Measurements from ENCODE around the gene PRMT3. TPM values are rescaled to one million over a fixed set of nuclear protein-coding genes. Genes with fewer than 3 reads are reported as not detected.
"Not testable (repeated sequence)": the region's sequence is repeated elsewhere in the genome, so short reads cannot be mapped to it uniquely, and the experiment has no call there.

Gene PRMT3
- total RNA-seq, 2 experiments from 2014 or later: 11.2 to 11.8 TPM

GRCh38 chr11:20547411-20547810 is 159.9 kb downstream of the PRMT3 start:
- Histone ChIP-seq H3K36me3 (ENCODE audit: insufficient read depth, low read length) (no peaks in the 10 kb centered on the region), H3K9me3 (ENCODE audit: control insufficient read depth in 1 of 2, insufficient read depth in 1 of 2, low read length in 2 of 2) (no peaks in the 10 kb centered on the region), H3K27me3 (ENCODE audit: control insufficient read depth in 1 of 2, insufficient read depth in 2 of 2, low read length in 2 of 2) (no peaks in the 10 kb centered on the region), H3K27ac (ENCODE audit: low read depth in 1 of 2, low read length in 2 of 2) (no peak overlapping the region), H3K4me3 (ENCODE audit: low read length) (no peak overlapping the region), H3K4me1 (ENCODE audit: insufficient read depth, low read length) (no peaks in the 10 kb centered on the region)
- POLR2A ChIA-PET: no interaction called here
- no peaks in the 10 kb centered on the region for H3K4me1 Mint-ChIP-seq (ENCODE audit: low read depth)
- CTCF ChIA-PET: no interaction called here
- H3K4me3 Mint-ChIP-seq: no peak overlapping the region
- DNase-seq (no peak), ATAC-seq (ENCODE audit: poor library complexity) (no peak)
- no peaks in the 10 kb centered on the region for H3K36me3 Mint-ChIP-seq (ENCODE audit: low read depth)
- intact Hi-C loops (cut with DNase I, micrococcal nuclease): no loop called here
- TF ChIP-seq, protein P1, sequence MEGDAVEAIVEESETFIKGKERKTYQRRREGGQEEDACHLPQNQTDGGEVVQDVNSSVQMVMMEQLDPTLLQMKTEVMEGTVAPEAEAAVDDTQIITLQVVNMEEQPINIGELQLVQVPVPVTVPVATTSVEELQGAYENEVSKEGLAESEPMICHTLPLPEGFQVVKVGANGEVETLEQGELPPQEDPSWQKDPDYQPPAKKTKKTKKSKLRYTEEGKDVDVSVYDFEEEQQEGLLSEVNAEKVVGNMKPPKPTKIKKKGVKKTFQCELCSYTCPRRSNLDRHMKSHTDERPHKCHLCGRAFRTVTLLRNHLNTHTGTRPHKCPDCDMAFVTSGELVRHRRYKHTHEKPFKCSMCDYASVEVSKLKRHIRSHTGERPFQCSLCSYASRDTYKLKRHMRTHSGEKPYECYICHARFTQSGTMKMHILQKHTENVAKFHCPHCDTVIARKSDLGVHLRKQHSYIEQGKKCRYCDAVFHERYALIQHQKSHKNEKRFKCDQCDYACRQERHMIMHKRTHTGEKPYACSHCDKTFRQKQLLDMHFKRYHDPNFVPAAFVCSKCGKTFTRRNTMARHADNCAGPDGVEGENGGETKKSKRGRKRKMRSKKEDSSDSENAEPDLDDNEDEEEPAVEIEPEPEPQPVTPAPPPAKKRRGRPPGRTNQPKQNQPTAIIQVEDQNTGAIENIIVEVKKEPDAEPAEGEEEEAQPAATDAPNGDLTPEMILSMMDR (IDR thresholded peaks at IDR 0.05): no peak
- H3K27ac Mint-ChIP-seq: no peak overlapping the region
- peaks cover 14% of the 10 kb centered on the region for H3K27me3 Mint-ChIP-seq
- no peaks in the 10 kb centered on the region for H3K9me3 Mint-ChIP-seq

- peaks cover 24% of the 10 kb centered on the region for H3K27me3 Mint-ChIP-seq
- peaks cover 3% of the 10 kb centered on the region for H3K9me3 Mint-ChIP-seq
- H3K27me3 ChIP-seq (ENCODE audit: control insufficient read depth in 1 of 2, insufficient read depth in 2 of 2, low read length in 2 of 2): no peaks in the 10 kb centered on the region
- POLR2A ChIA-PET: no interaction called here
- H3K4me3 Mint-ChIP-seq: no peak overlapping the region
- H3K4me1 ChIP-seq (ENCODE audit: insufficient read depth, low read length): no peaks in the 10 kb centered on the region
- ATAC-seq (ENCODE audit: poor library complexity) (no peak), DNase-seq (no peak)
- H3K27ac Mint-ChIP-seq: no peak overlapping the region
- intact Hi-C loops (cut with DNase I, micrococcal nuclease): no loop called here
- peaks cover 0 to 7% of the 10 kb centered on the region in 2 experiments for H3K9me3 ChIP-seq (ENCODE audit: control insufficient read depth in 1 of 2, insufficient read depth in 1 of 2, low read length in 2 of 2)
- H3K27ac ChIP-seq (ENCODE audit: low read depth in 1 of 2, low read length in 2 of 2): no peak overlapping the region
- H3K4me3 ChIP-seq (ENCODE audit: low read length): no peak overlapping the region
- no peaks in the 10 kb centered on the region for H3K36me3 ChIP-seq (ENCODE audit: insufficient read depth, low read length)
- H3K4me1 Mint-ChIP-seq (ENCODE audit: low read depth): no peaks in the 10 kb centered on the region
- CTCF ChIA-PET: no interaction called here
- TF ChIP-seq, protein P1 (IDR thresholded peaks at IDR 0.05): no peak
- H3K36me3 Mint-ChIP-seq (ENCODE audit: low read depth): no peaks in the 10 kb centered on the region
These were observed 163.6 kb downstream of the PRMT3 start for GRCh38 chr11:20551096-20551495.

GRCh38 chr11:20555783-20556182 is 168.3 kb downstream of the PRMT3 start:
- Mint-ChIP-seq H3K4me1 (ENCODE audit: low read depth) (no peaks in the 10 kb centered on the region), H3K27me3 (peaks cover 30% of the 10 kb centered on the region), H3K36me3 (ENCODE audit: low read depth) (no peaks in the 10 kb centered on the region), H3K4me3 (no peak overlapping the region), H3K9me3 (peaks cover 11% of the 10 kb centered on the region), H3K27ac (no peak overlapping the region)
- no peaks in the 10 kb centered on the region for H3K27me3 ChIP-seq (ENCODE audit: control insufficient read depth in 1 of 2, insufficient read depth in 2 of 2, low read length in 2 of 2)
- TF ChIP-seq, protein P1 (IDR thresholded peaks at IDR 0.05): no peak
- no peak for ATAC-seq (ENCODE audit: poor library complexity)
- H3K9me3 ChIP-seq (ENCODE audit: control insufficient read depth in 1 of 2, insufficient read depth in 1 of 2, low read length in 2 of 2): peaks cover 0 to 7% of the 10 kb centered on the region in 2 experiments
- no peak overlapping the region for H3K27ac ChIP-seq (ENCODE audit: low read depth in 1 of 2, low read length in 2 of 2)
- H3K4me1 ChIP-seq (ENCODE audit: insufficient read depth, low read length): no peaks in the 10 kb centered on the region
- no peak for DNase-seq
- H3K4me3 ChIP-seq (ENCODE audit: low read length): no peak overlapping the region
- H3K36me3 ChIP-seq (ENCODE audit: insufficient read depth, low read length): no peaks in the 10 kb centered on the region
- ChIA-PET POLR2A (no interaction called here), CTCF (no interaction called here)
- intact Hi-C loops (cut with DNase I, micrococcal nuclease): no loop called here

DNA sequence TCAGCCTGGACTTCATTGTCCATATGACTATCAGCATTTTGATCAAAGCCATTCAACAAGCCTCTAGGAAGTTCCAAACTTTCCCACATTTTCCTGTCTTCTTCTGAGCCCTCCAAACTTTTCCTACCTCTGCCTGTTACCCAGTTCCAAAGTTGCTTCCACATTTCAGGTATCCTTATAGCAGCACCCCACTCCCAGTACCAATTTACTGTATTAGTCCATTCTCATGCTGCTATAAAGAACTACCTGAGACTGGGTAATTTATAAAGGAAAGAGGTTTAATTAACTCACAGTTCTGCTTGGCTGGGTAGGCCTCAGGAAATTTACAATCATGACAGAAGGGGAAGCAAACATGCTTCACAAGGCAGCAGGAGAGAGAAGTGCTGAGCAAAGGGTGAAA is 168.9 kb downstream of the PRMT3 start:
- CTCF ChIA-PET; intact Hi-C loops (cut with DNase I, micrococcal nuclease); H3K4me3 Mint-ChIP-seq; H3K36me3 Mint-ChIP-seq (ENCODE audit: low read depth); H3K4me1 ChIP-seq (ENCODE audit: insufficient read depth, low read length); H3K9me3 ChIP-seq (ENCODE audit: control insufficient read depth in 1 of 2, insufficient read depth in 1 of 2, low read length in 2 of 2); H3K27ac Mint-ChIP-seq; H3K27me3 ChIP-seq (ENCODE audit: control insufficient read depth in 1 of 2, insufficient read depth in 2 of 2, low read length in 2 of 2); DNase-seq; H3K27ac ChIP-seq (ENCODE audit: low read depth in 1 of 2, low read length in 2 of 2); H3K4me1 Mint-ChIP-seq (ENCODE audit: low read depth); H3K36me3 ChIP-seq (ENCODE audit: insufficient read depth, low read length); POLR2A ChIA-PET; H3K4me3 ChIP-seq (ENCODE audit: low read length); ATAC-seq (ENCODE audit: poor library complexity): not testable (repeated sequence)
- Mint-ChIP-seq H3K27me3 (peaks cover 24% of the 10 kb centered on the region), H3K9me3 (peaks cover 11% of the 10 kb centered on the region)

All from CD4-positive, alpha-beta T cell (primary cell).